NT2/D1 (cell line): ENCODE data around the gene TNNT2.

Experiments
- DNase-seq: peaks from one replicate; pipeline ENCODE4 v3.0.0-alpha.2; 2011; ENCODE audit warnings: low read depth, low spot score
- H3K27me3 ChIP-seq: 2 replicates; pipeline ENCODE4 v1.6.0; 2011; ENCODE audit warnings: mild to moderate bottlenecking; ENCODE audit not compliant: insufficient read length, insufficient read depth
- H3K36me3 ChIP-seq: 2 replicates; pipeline ENCODE4 v1.6.1; 2011; ENCODE audit warnings: mild to moderate bottlenecking, low read length, mixed read lengths; ENCODE audit not compliant: insufficient read depth, insufficient read length
- H3K4me1 ChIP-seq: 2 replicates; pipeline ENCODE4 v1.5.1; 2011; ENCODE audit not compliant: insufficient read depth, insufficient read length
- H3K4me3 ChIP-seq: 2 replicates; pipeline ENCODE4 v1.5.1; 2011; ENCODE audit warnings: low read depth; ENCODE audit not compliant: insufficient read length
- H3K9ac ChIP-seq: 2 replicates; pipeline ENCODE4 v1.6.0; 2011; ENCODE audit warnings: low read depth; ENCODE audit not compliant: insufficient read length
- H3K9me3 ChIP-seq: 2 replicates; pipeline ENCODE4 v1.5.1; 2011; ENCODE audit warnings: mild to moderate bottlenecking, low read length; ENCODE audit not compliant: insufficient read depth
- SUZ12 ChIP-seq: IDR thresholded peaks from 2 replicates; pipeline ENCODE4 v1.6.1; 2011; ENCODE audit not compliant: insufficient read length, insufficient read depth; ENCODE audit errors: extremely low read depth
- YY1 ChIP-seq: IDR thresholded peaks from 2 replicates; pipeline ENCODE4 v1.6.1; 2011; ENCODE audit not compliant: insufficient read length, insufficient read depth
- ZNF274 ChIP-seq: IDR thresholded peaks from 2 replicates; pipeline ENCODE4 v1.6.1; 2011; ENCODE audit warnings: mild to moderate bottlenecking, low read depth, low read length

TNNT2 gene

GRCh38 chr1:201310251-201310985, 67.1 kb downstream of the TNNT2 start:
- peaks cover 9% of the 10 kb centered on the region for H3K27me3 ChIP-seq
- peaks cover 17% of the 10 kb centered on the region for H3K4me1 ChIP-seq

GRCh38 chr1:201309416-201309815, 68.1 kb downstream of the TNNT2 start:
- peaks cover 17% of the 10 kb centered on the region for H3K4me1 ChIP-seq
- TF ChIP-seq ZNF274 (no peak), YY1 (no peak)
- no peak overlapping the region for H3K9ac ChIP-seq
- DNase-seq, result peak; percentile 40
- H3K27me3 ChIP-seq, result peaks cover 9% of the 10 kb centered on the region
- no peak overlapping the region for H3K4me3 ChIP-seq
- no peaks in the 10 kb centered on the region for H3K9me3 ChIP-seq
- H3K36me3 ChIP-seq, result no peaks in the 10 kb centered on the region

More at GRCh38 chr1:201310251-201310985, 67.1 kb downstream of the TNNT2 start:
- Histone ChIP-seq H3K9ac (no peak overlapping the region), H3K4me3 (no peak overlapping the region), H3K9me3 (no peaks in the 10 kb centered on the region), H3K36me3 (no peaks in the 10 kb centered on the region)
- TF ChIP-seq SUZ12 (no peak), ZNF274 (no peak), YY1 (no peak)
- DNase-seq, result no peak
